GM19455 (cell line): ENCODE results near the gene KISS1.

ENCODE experiments used
- ATAC-seq: cut with Tn5 transposase; IDR thresholded peaks from one replicate; pipeline ENCODE4 v1.9.1; 2021; ENCODE audit not compliant: unreplicated experiment

The KISS1 gene

GRCh38 chr1:204141131-204141530 is 55.2 kb downstream of the KISS1 start:
- ATAC-seq = no peak
